GM23248 (cell line): ENCODE data around the gene MPC1. TPM values are rescaled to one million over a fixed set of nuclear protein-coding genes. Genes with fewer than 3 reads are reported as not detected.

Experiments used
- DNase-seq: peaks from one replicate; pipeline ENCODE4 v3.0.0-alpha.2; 2015
- H2AFZ ChIP-seq: fragments of 200-600 bp; sonication (generic); 2 replicates; pipeline ENCODE4 v1.6.1; 2016; ENCODE audit warnings: antibody characterized with exemption
- H3F3A ChIP-seq: fragments of 200-600 bp; sonication (generic); 2 replicates; pipeline ENCODE4 v1.6.1; 2016; ENCODE audit warnings: mild to moderate bottlenecking, antibody characterized with exemption, mixed run types; ENCODE audit not compliant: insufficient read depth
- H3K27ac ChIP-seq: fragments of 200-600 bp; sonication (generic); 2 replicates; pipeline ENCODE4 v1.5.1; 2016; ENCODE audit warnings: mild to moderate bottlenecking
- H3K27me3 ChIP-seq: fragments of 200-600 bp; sonication (generic); replicated peaks from 2 replicates; pipeline ENCODE4 v1.6.1; 2016; ENCODE audit warnings: mild to moderate bottlenecking; ENCODE audit not compliant: insufficient read depth
- H3K36me3 ChIP-seq: fragments of 200-600 bp; sonication (generic); 2 replicates; pipeline ENCODE4 v1.6.1; 2016; ENCODE audit warnings: low read depth, mild to moderate bottlenecking
- H3K4me1 ChIP-seq: fragments of 200-600 bp; sonication (generic); 2 replicates; pipeline ENCODE4 v1.6.1; 2016; ENCODE audit warnings: mild to moderate bottlenecking; ENCODE audit not compliant: insufficient read depth
- H3K4me2 ChIP-seq: fragments of 200-600 bp; sonication (generic); one replicate; pipeline ENCODE4 v1.6.1; 2016; ENCODE audit warnings: mild to moderate bottlenecking; ENCODE audit not compliant: unreplicated experiment
- H3K4me3 ChIP-seq: fragments of 200-600 bp; sonication (generic); 2 replicates; pipeline ENCODE4 v1.5.1; 2016; ENCODE audit warnings: mild to moderate bottlenecking
- H3K79me2 ChIP-seq: fragments of 200-600 bp; sonication (generic); 2 replicates; pipeline ENCODE4 v1.6.1; 2016; ENCODE audit warnings: mild to moderate bottlenecking; ENCODE audit not compliant: insufficient read depth
- H3K9ac ChIP-seq: fragments of 200-600 bp; sonication (generic); 2 replicates; pipeline ENCODE4 v1.6.1; 2016; ENCODE audit warnings: mild to moderate bottlenecking
- H3K9me2 ChIP-seq: fragments of 200-600 bp; sonication (generic); 2 replicates; pipeline ENCODE4 v1.6.1; 2016; ENCODE audit warnings: mixed run types, mild to moderate bottlenecking, moderate library complexity; ENCODE audit not compliant: insufficient read depth
- H3K9me3 ChIP-seq: fragments of 200-600 bp; sonication (generic); one replicate; pipeline ENCODE4 v1.6.1; 2017; ENCODE audit warnings: low read depth
- H4K20me1 ChIP-seq: fragments of 200-600 bp; sonication (generic); 2 replicates; pipeline ENCODE4 v1.6.0; 2016; ENCODE audit not compliant: insufficient read depth
- EZH2 ChIP-seq: fragments of 200-600 bp; sonication (generic); IDR thresholded peaks from 2 replicates; pipeline ENCODE4 v1.6.1; 2018; ENCODE audit warnings: antibody characterized with exemption, mild to moderate bottlenecking; ENCODE audit not compliant: insufficient read depth, poor library complexity, severe bottlenecking
- EZH2phosphoT487 ChIP-seq: fragments of 200-600 bp; sonication (generic); IDR thresholded peaks from 2 replicates; pipeline ENCODE4 v1.6.1; 2018; ENCODE audit warnings: antibody characterized with exemption, moderate library complexity, mild to moderate bottlenecking, low read depth; ENCODE audit not compliant: insufficient read depth
- WGBS, 2 experiments: methylation state at CpG; one replicate each; pipeline ENCODE4 v1.1.6; 2015 to 2017; ENCODE audit warnings: low lambda C conversion rate in 2 of 2, low coverage in 1 of 2; ENCODE audit errors: missing lambda C conversion rate in 2 of 2; 5-methylcytosine and 5-hydroxymethylcytosine counted together
- in situ Hi-C: fragments of 300-500 bp; cut with MboI; formaldehyde crosslinking; loops from 2 replicates; pipeline ENCODE4 v1.15.0; 2020
- polyA plus RNA-seq: library from polyadenylated mRNA; unstranded; fragments of >200 nt; fragmentation: Nextera tagmentation; extraction: Ambion mirVana; gene quantifications from 2 replicates; pipeline ENCODE4 v1.2.1, GENCODE V29; 2016
- total RNA-seq: library from RNA; depleted of rRNA; stranded (reverse); fragments of >200 nt; shearing (Covaris generic); gene quantifications from 2 replicates; pipeline ENCODE4 v1.2.3, GENCODE V29; 2014

The MPC1 gene
- total and polyA plus RNA-seq, 2 experiments from 2014 or later = 41.9 to 76.2 TPM

- Histone ChIP-seq H3K9ac (no peak overlapping the region), H3K36me3 (no peaks in the 10 kb centered on the region), H3K4me1 (peaks cover 8% of the 10 kb centered on the region), H3K79me2 (no peaks in the 10 kb centered on the region), H3K9me2 (no peaks in the 10 kb centered on the region), H3F3A (peaks cover 9% of the 10 kb centered on the region), H3K4me3 (no peak overlapping the region), H2AFZ (no peak overlapping the region), H3K9me3 (no peaks in the 10 kb centered on the region), H3K4me2 (no peak overlapping the region), H3K27me3 (no peaks in the 10 kb centered on the region), H4K20me1 (no peaks in the 10 kb centered on the region), H3K27ac (no peak overlapping the region)
- TF ChIP-seq EZH2phosphoT487 = no peak
- 65 to 68% methylated on average over 3 of the region's 3 CpGs for WGBS, 2 experiments
- in situ Hi-C loops = loop anchor here (10.0 kb wide), 1 partner anchor 124 kb away; no protein-coding TSS in a partner anchor
- DNase-seq = no peak
Measured at GRCh38 chr6:166398348-166398747, 15.6 kb upstream of the MPC1 start.

- Histone ChIP-seq H3K79me2 (no peaks in the 10 kb centered on the region), H3K4me1 (peaks cover 4% of the 10 kb centered on the region), H2AFZ (no peak overlapping the region), H3K27ac (no peak overlapping the region), H3K36me3 (no peaks in the 10 kb centered on the region), H3F3A (peaks cover 4% of the 10 kb centered on the region; the same call in 1 of the 2 replicates), H3K4me2 (no peak overlapping the region), H3K9ac (no peak overlapping the region), H3K9me2 (no peaks in the 10 kb centered on the region), H3K27me3 (no peaks in the 10 kb centered on the region), H3K4me3 (no peak overlapping the region), H3K9me3 (no peaks in the 10 kb centered on the region), H4K20me1 (no peaks in the 10 kb centered on the region)
- TF ChIP-seq EZH2phosphoT487 = no peak
- no peak for TF ChIP-seq EZH2
- in situ Hi-C loops = loop anchor here (10.0 kb wide), 1 partner anchor 123 kb away; no protein-coding TSS in a partner anchor
- 74 to 78% methylated on average over 4 of the region's 4 CpGs for WGBS, 2 experiments
- DNase-seq = no peak
Measured at GRCh38 chr6:166397849-166398248, 15.1 kb upstream of the MPC1 start.

GRCh38 chr6:166395778-166396177 is 13.0 kb upstream of the MPC1 start:
- H3K9me3 ChIP-seq = no peaks in the 10 kb centered on the region
- TF ChIP-seq EZH2phosphoT487 (no peak), EZH2 (no peak)
- H4K20me1 ChIP-seq = no peaks in the 10 kb centered on the region
- no peaks in the 10 kb centered on the region for H3K9me2 ChIP-seq
- H3K4me2 ChIP-seq = no peak overlapping the region
- DNase-seq = no peak
- no peak overlapping the region for H3K9ac ChIP-seq
- no peaks in the 10 kb centered on the region for H3K36me3 ChIP-seq
- no peak overlapping the region for H3K27ac ChIP-seq
- H2AFZ ChIP-seq = no peak overlapping the region
- no peaks in the 10 kb centered on the region for H3K4me1 ChIP-seq
- 28 to 36% methylated on average over 6 of the region's 6 CpGs for WGBS, 2 experiments
- peaks cover 11% of the 10 kb centered on the region; the same call in 1 of the 2 replicates for H3K27me3 ChIP-seq
- H3F3A ChIP-seq = no peaks in the 10 kb centered on the region
- in situ Hi-C loops = loop anchor here (10.0 kb wide), 1 partner anchor 121 kb away; no protein-coding TSS in a partner anchor
- H3K79me2 ChIP-seq = no peaks in the 10 kb centered on the region
- no peak overlapping the region for H3K4me3 ChIP-seq

- Histone ChIP-seq H3K9me2 (no peaks in the 10 kb centered on the region), H4K20me1 (no peaks in the 10 kb centered on the region), H3K9ac (no peak overlapping the region), H3K36me3 (no peaks in the 10 kb centered on the region), H3K9me3 (no peaks in the 10 kb centered on the region), H3K27me3 (peaks cover 11% of the 10 kb centered on the region; the same call in 1 of the 2 replicates), H3K4me3 (no peak overlapping the region), H3K4me2 (no peak overlapping the region), H2AFZ (no peak overlapping the region), H3K4me1 (no peaks in the 10 kb centered on the region), H3K27ac (no peak overlapping the region), H3F3A (no peaks in the 10 kb centered on the region), H3K79me2 (no peaks in the 10 kb centered on the region)
- TF ChIP-seq EZH2phosphoT487 = no peak
- no peak for TF ChIP-seq EZH2
- no peak for DNase-seq
- in situ Hi-C loops = loop anchor here (10.0 kb wide), 1 partner anchor 121 kb away; no protein-coding TSS in a partner anchor
- WGBS, 2 experiments = 39 to 44% methylated on average over 6 of the region's 6 CpGs
Measured at GRCh38 chr6:166395351-166395750, 12.6 kb upstream of the MPC1 start.
